GOT3 (cell line): ENCODE results near the gene ALG5.

ENCODE experiments used
- DNase-seq: peaks from one replicate; lab custom pipeline; 2025; ENCODE audit warnings: mixed read lengths; lab: John Stamatoyannopoulos, UW

Gene ALG5

GRCh38 chr13:36999054-36999714 is at the start of gene ALG5:
TSS of gene ALG5 (minus strand) at chr13:36999340. CDS start at chr13:36999300, 40 bp downstream.
- DNase-seq: peak; percentile 75

GRCh38 chr13:37047846-37048245 is 48.7 kb upstream of the ALG5 start:
- DNase-seq: no peak

GRCh38 chr13:37047032-37047431 is 47.9 kb upstream of the ALG5 start:
- DNase-seq: no peak

- DNase-seq: no peak
Measured at GRCh38 chr13:37046062-37046461, 46.9 kb upstream of the ALG5 start.

GRCh38 chr13:37040789-37041188 is 41.6 kb upstream of the ALG5 start:
- DNase-seq: no peak

GRCh38 chr13:37039896-37040295 is 40.8 kb upstream of the ALG5 start:
- DNase-seq: no peak

- DNase-seq: no peak
Measured at GRCh38 chr13:37037241-37037640, 38.1 kb upstream of the ALG5 start.

GRCh38 chr13:37029617-37030016 is 30.5 kb upstream of the ALG5 start:
- DNase-seq: no peak

- no peak for DNase-seq
Measured at GRCh38 chr13:37027639-37028038, 28.5 kb upstream of the ALG5 start.

- no peak for DNase-seq
Measured at GRCh38 chr13:37026771-37027170, 27.6 kb upstream of the ALG5 start.

- no peak for DNase-seq
Measured at GRCh38 chr13:37023871-37024270, 24.7 kb upstream of the ALG5 start.

- no peak for DNase-seq
Measured at GRCh38 chr13:37014609-37015008, 15.5 kb upstream of the ALG5 start.

- no peak for DNase-seq
Measured at GRCh38 chr13:37011788-37012187, 12.6 kb upstream of the ALG5 start.

GRCh38 chr13:37011002-37011401 is 11.9 kb upstream of the ALG5 start:
- no peak for DNase-seq

GRCh38 chr13:37010424-37010823 is 11.3 kb upstream of the ALG5 start:
- no peak for DNase-seq

GRCh38 chr13:37009692-37010091 is 10.6 kb upstream of the ALG5 start:
- DNase-seq: no peak

GRCh38 chr13:37001921-37002250 is 2.7 kb upstream of the ALG5 start:
- no peak for DNase-seq

- DNase-seq: no peak
Measured at GRCh38 chr13:36998624-36999041, 507 bp downstream of the ALG5 start.

GRCh38 chr13:36997716-36998427 is 1.3 kb downstream of the ALG5 start:
- DNase-seq: no peak

GRCh38 chr13:36992362-36992761 is 6.8 kb downstream of the ALG5 start:
- no peak for DNase-seq

- DNase-seq: no peak
Measured at GRCh38 chr13:36986462-36987240, 12.5 kb downstream of the ALG5 start.

GRCh38 chr13:36981156-36981743 is 17.9 kb downstream of the ALG5 start:
- DNase-seq: no peak
